HG03066 (cell line): ENCODE results near the gene PPTC7.
"Not testable (repeated sequence)": the region's sequence is repeated elsewhere in the genome, so short reads cannot be mapped to it uniquely, and the experiment has no call there.

ENCODE experiments used
- ATAC-seq: cut with Tn5 transposase; IDR thresholded peaks from one replicate; pipeline ENCODE4 v1.9.1; 2021; ENCODE audit warnings: low read depth; ENCODE audit not compliant: unreplicated experiment

The PPTC7 gene

GRCh38 chr12:110583137-110584059, at the start of gene PPTC7:
TSS of gene PPTC7 (minus strand) at chr12:110583318. CDS start at chr12:110583031, 287 bp downstream.
- ATAC-seq = peak; percentile 71

GRCh38 chr12:110627500-110628195, 44.5 kb upstream of the PPTC7 start:
- ATAC-seq = no peak

- no peak for ATAC-seq
Measured at GRCh38 chr12:110622582-110622981, 39.5 kb upstream of the PPTC7 start.

GRCh38 chr12:110619534-110619953, 36.4 kb upstream of the PPTC7 start:
- peak; percentile 54 for ATAC-seq

GRCh38 chr12:110616471-110617115, 33.5 kb upstream of the PPTC7 start:
- no peak for ATAC-seq

GRCh38 chr12:110615171-110615570, 32.1 kb upstream of the PPTC7 start:
- no peak for ATAC-seq

- peak; percentile 94 for ATAC-seq
Measured at GRCh38 chr12:110613771-110614684, 30.9 kb upstream of the PPTC7 start, which contains the start of gene TCTN1. TSS of gene TCTN1 (plus strand) at chr12:110614129. CDS start at chr12:110614183, 54 bp downstream.

GRCh38 chr12:110613071-110613770, 30.1 kb upstream of the PPTC7 start:
- ATAC-seq = no peak

GRCh38 chr12:110606253-110606611, 23.1 kb upstream of the PPTC7 start:
- no peak for ATAC-seq

GRCh38 chr12:110602085-110602814, 19.1 kb upstream of the PPTC7 start:
- not testable (repeated sequence) for ATAC-seq

- ATAC-seq = no peak
Measured at GRCh38 chr12:110600254-110600653, 17.1 kb upstream of the PPTC7 start.

GRCh38 chr12:110599334-110599733, 16.2 kb upstream of the PPTC7 start:
- no peak for ATAC-seq

GRCh38 chr12:110597885-110598284, 14.8 kb upstream of the PPTC7 start:
- no peak for ATAC-seq

GRCh38 chr12:110592919-110593318, 9.8 kb upstream of the PPTC7 start:
- ATAC-seq = not testable (repeated sequence)

- ATAC-seq = no peak
Measured at GRCh38 chr12:110592078-110592477, 9.0 kb upstream of the PPTC7 start.

- no peak for ATAC-seq
Measured at GRCh38 chr12:110591451-110592051, 8.4 kb upstream of the PPTC7 start.

GRCh38 chr12:110590806-110591326, 7.7 kb upstream of the PPTC7 start:
- ATAC-seq = no peak

- no peak for ATAC-seq
Measured at GRCh38 chr12:110590059-110590458, 6.9 kb upstream of the PPTC7 start.
